Measurements from ENCODE around the gene ANP32E.

- TF ChIP-seq CTCF (optimal IDR thresholded peaks at IDR 0.05 in 1 of 3, IDR thresholded peaks at IDR 0.05 in 1 of 3, conservative IDR thresholded peaks at IDR 0.05 in 1 of 3; ENCODE audit: extremely low read depth in 1 of 3, insufficient read depth in 2 of 3, low read length in 3 of 3) (no peak), EZH2 (IDR thresholded peaks at IDR 0.05; ENCODE audit: low read length) (no peak)
These were observed 1.8 kb upstream of the ANP32E start for GRCh38 chr1:150237746-150238145.

Measured in keratinocyte (primary cell).